Mesendoderm (in vitro differentiated cells): ENCODE data around the gene FRYL.

ENCODE experiments used
- DNase-seq: peaks from one replicate; pipeline ENCODE4 v3.0.0; 2013
- H2AK5ac ChIP-seq: 2 replicates; pipeline ENCODE4 v1.6.1; 2013; ENCODE audit warnings: low read length, inconsistent platforms
- H2BK120ac ChIP-seq: 2 replicates; pipeline ENCODE4 v1.6.1; 2013; ENCODE audit warnings: low read depth, mild to moderate bottlenecking, low read length, moderate library complexity, mixed read lengths
- H2BK15ac ChIP-seq: replicated peaks from 2 replicates; pipeline ENCODE4 v1.6.1; 2013; ENCODE audit warnings: low read depth, mild to moderate bottlenecking, moderate library complexity
- H2BK5ac ChIP-seq: 2 replicates; pipeline ENCODE4 v1.6.1; 2013; ENCODE audit warnings: low read length, inconsistent platforms
- H3K18ac ChIP-seq: 2 replicates; pipeline ENCODE4 v1.6.1; 2013; ENCODE audit warnings: mild to moderate bottlenecking, low read length, mixed read lengths
- H3K23ac ChIP-seq: one replicate; pipeline ENCODE4 v1.6.1; 2013; ENCODE audit warnings: low read length
- H3K27ac ChIP-seq: 2 replicates; pipeline ENCODE4 v1.5.1; 2013; ENCODE audit warnings: low read depth, mild to moderate bottlenecking, inconsistent platforms, low read length, moderate library complexity
- H3K27me3 ChIP-seq: 2 replicates; pipeline ENCODE4 v1.6.1; 2013; ENCODE audit warnings: low read length, control low read depth, mild to moderate bottlenecking, inconsistent platforms; ENCODE audit not compliant: insufficient read depth, poor library complexity
- H3K36me3 ChIP-seq: 2 replicates; pipeline ENCODE4 v1.6.1; 2013; ENCODE audit warnings: low read length, inconsistent platforms; ENCODE audit not compliant: control insufficient read depth, insufficient read depth
- H3K4ac ChIP-seq: one replicate; pipeline ENCODE4 v1.6.1; 2013; ENCODE audit warnings: low read depth, mild to moderate bottlenecking, low read length, moderate library complexity
- H3K4me1 ChIP-seq: 2 replicates; pipeline ENCODE4 v1.6.1; 2013; ENCODE audit warnings: low read depth, low read length, inconsistent platforms; ENCODE audit not compliant: control insufficient read depth
- H3K4me2 ChIP-seq: 2 replicates; pipeline ENCODE4 v1.6.1; 2013; ENCODE audit warnings: low read length
- H3K4me3 ChIP-seq: 2 replicates; pipeline ENCODE4 v1.5.1; 2013; ENCODE audit warnings: mild to moderate bottlenecking, low read length
- H3K56ac ChIP-seq: one replicate; pipeline ENCODE4 v1.6.1; 2013; ENCODE audit warnings: low read length
- H3K79me1 ChIP-seq: 2 replicates; pipeline ENCODE4 v1.6.1; 2013; ENCODE audit warnings: low read length, inconsistent platforms
- H3K79me2 ChIP-seq: 2 replicates; pipeline ENCODE4 v1.6.1; 2013; ENCODE audit warnings: mild to moderate bottlenecking, low read length; ENCODE audit not compliant: control insufficient read depth, insufficient read depth
- H3K9ac ChIP-seq: 2 replicates; pipeline ENCODE4 v1.6.1; 2013; ENCODE audit warnings: low read length, inconsistent platforms
- H4K5ac ChIP-seq: one replicate; pipeline ENCODE4 v1.6.1; 2013; ENCODE audit warnings: low read length
- H4K8ac ChIP-seq: one replicate; pipeline ENCODE4 v1.6.1; 2013; ENCODE audit warnings: low read depth, mild to moderate bottlenecking, control low read depth, low read length, moderate library complexity
- WGBS: extraction: QIAGEN DNeasy Blood & Tissue Kit; methylation state at CpG from one replicate; pipeline ENCODE4 v1.1.7; 2013; ENCODE audit warnings: low lambda C conversion rate, missing lambda C conversion rate; ENCODE audit not compliant: insufficient coverage; ENCODE audit errors: extremely low coverage; 5-methylcytosine and 5-hydroxymethylcytosine counted together

The FRYL gene

DNA sequence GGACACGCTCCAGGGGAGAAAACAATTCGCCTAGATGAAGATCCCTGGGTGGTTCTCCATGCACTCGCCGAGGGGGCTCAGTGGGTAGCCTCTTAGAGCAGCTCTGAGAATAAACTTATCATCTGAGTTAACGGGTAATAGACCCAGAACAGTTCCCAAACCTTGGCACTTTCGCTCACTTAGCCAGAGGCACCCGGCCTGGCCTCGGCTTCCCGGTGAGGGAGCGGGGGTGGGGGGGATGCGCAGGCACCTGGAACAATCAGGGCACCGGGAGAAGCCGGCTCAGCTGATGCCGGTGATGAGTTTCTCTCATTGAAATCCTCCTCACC lies 290.4 kb downstream of the FRYL start:
- no peaks in the 10 kb centered on the region for H3K4me1 ChIP-seq
- no peak overlapping the region for H3K56ac ChIP-seq
- peak overlapping the region; percentile 26 for H3K4me2 ChIP-seq
- no peak overlapping the region for H2BK5ac ChIP-seq
- no peak overlapping the region for H4K5ac ChIP-seq
- no peak overlapping the region for H3K4me3 ChIP-seq
- H3K79me1 ChIP-seq, result no peaks in the 10 kb centered on the region
- no peak overlapping the region for H4K8ac ChIP-seq
- H3K18ac ChIP-seq, result no peak overlapping the region
- no peaks in the 10 kb centered on the region for H3K79me2 ChIP-seq
- no peak overlapping the region for H2BK15ac ChIP-seq
- no CpG with 5 or more reads among the region's 14 CpGs for WGBS
- H3K9ac ChIP-seq, result no peak overlapping the region
- DNase-seq, result peak; percentile 6
- no peak overlapping the region for H2AK5ac ChIP-seq
- peaks cover 32% of the 10 kb centered on the region for H3K27me3 ChIP-seq
- H3K4ac ChIP-seq, result no peak overlapping the region
- no peak overlapping the region for H3K23ac ChIP-seq
- no peak overlapping the region for H2BK120ac ChIP-seq
- H3K36me3 ChIP-seq, result no peaks in the 10 kb centered on the region
- no peak overlapping the region for H3K27ac ChIP-seq

DNA sequence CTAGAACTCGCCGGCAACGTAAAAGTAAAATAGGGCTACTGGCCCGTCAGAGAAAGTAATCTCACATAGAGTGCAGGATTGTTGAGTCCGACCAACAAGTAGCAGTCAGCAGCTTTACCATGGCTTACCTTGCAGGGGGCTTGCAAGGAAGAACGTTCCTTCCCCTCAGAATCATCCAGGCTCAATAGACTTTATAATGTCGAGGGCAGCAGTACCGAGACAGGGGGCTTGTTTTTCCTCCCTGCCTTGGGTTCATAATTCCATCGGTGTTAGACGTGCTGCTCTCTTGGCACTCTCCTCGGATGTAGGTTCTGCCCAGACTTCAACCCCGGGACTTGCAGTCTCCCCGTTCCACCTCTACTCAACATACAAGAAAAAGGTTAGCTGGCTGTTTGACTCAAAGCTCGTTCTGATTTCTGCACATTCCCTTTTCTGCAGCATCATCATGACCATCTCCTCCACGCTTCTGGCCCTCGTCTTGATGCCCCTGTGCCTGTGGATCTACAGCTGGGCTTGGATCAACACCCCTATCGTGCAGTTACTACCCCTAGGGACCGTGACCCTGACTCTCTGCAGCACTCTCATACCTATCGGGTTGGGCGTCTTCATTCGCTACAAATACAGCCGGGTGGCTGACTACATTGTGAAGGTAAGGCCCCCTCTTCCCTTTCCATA lies 295.4 kb downstream of the FRYL start:
- Histone ChIP-seq H2BK120ac (no peak overlapping the region), H3K79me2 (no peaks in the 10 kb centered on the region), H3K4me2 (no peak overlapping the region), H3K4me1 (no peaks in the 10 kb centered on the region), H2BK15ac (no peak overlapping the region), H3K18ac (no peak overlapping the region), H3K56ac (no peak overlapping the region), H3K9ac (no peak overlapping the region), H2BK5ac (no peak overlapping the region), H2AK5ac (no peak overlapping the region), H4K8ac (no peak overlapping the region), H3K36me3 (no peaks in the 10 kb centered on the region), H3K4ac (no peak overlapping the region), H3K23ac (peak overlapping the region; percentile 51), H3K79me1 (no peaks in the 10 kb centered on the region), H4K5ac (no peak overlapping the region), H3K4me3 (no peak overlapping the region), H3K27ac (no peak overlapping the region), H3K27me3 (peaks cover 32% of the 10 kb centered on the region)
- peak; percentile 21 for DNase-seq
- WGBS, result no CpG with 5 or more reads among the region's 22 CpGs

- H2BK15ac ChIP-seq, result no peak overlapping the region
- peak overlapping the region; percentile 48 for H3K4me2 ChIP-seq
- H3K4me3 ChIP-seq, result no peak overlapping the region
- H4K8ac ChIP-seq, result no peak overlapping the region
- H3K27me3 ChIP-seq, result peaks cover 29% of the 10 kb centered on the region
- H2AK5ac ChIP-seq, result no peak overlapping the region
- H4K5ac ChIP-seq, result no peak overlapping the region
- H3K36me3 ChIP-seq, result no peaks in the 10 kb centered on the region
- H3K9ac ChIP-seq, result peak overlapping the region; percentile 9
- H3K56ac ChIP-seq, result peak overlapping the region; percentile 75
- H3K4ac ChIP-seq, result no peak overlapping the region
- H2BK120ac ChIP-seq, result no peak overlapping the region
- H3K27ac ChIP-seq, result no peak overlapping the region
- H2BK5ac ChIP-seq, result no peak overlapping the region
- no peaks in the 10 kb centered on the region for H3K4me1 ChIP-seq
- no peaks in the 10 kb centered on the region for H3K79me2 ChIP-seq
- no CpG with 5 or more reads among the region's 66 CpGs for WGBS
- peak; percentile 41 for DNase-seq
- no peak overlapping the region for H3K18ac ChIP-seq
- H3K23ac ChIP-seq, result peak overlapping the region; percentile 66
- no peaks in the 10 kb centered on the region for H3K79me1 ChIP-seq
These were observed 296.1 kb downstream of the FRYL start for GRCh38 chr4:48483777-48484493.

GRCh38 chr4:48483006-48483776 lies 296.9 kb downstream of the FRYL start, which contains the start of gene SLC10A4:
SLC10A4 (plus strand) TSS chr4:48483343; CDS start chr4:48483562, 219 bp downstream.
- no peak within 1 kb of the TSS for H3K18ac ChIP-seq
- no peak within 1 kb of the TSS for H3K27ac ChIP-seq
- H3K4ac ChIP-seq, result no peak within 1 kb of the TSS
- peak; percentile 56 for DNase-seq
- H3K79me2 ChIP-seq, result no peaks in the 10 kb centered on the region
- no CpG with 5 or more reads among the region's 85 CpGs for WGBS
- no peaks in the 10 kb centered on the region for H3K4me1 ChIP-seq
- H4K8ac ChIP-seq, result no peak within 1 kb of the TSS
- no peak within 1 kb of the TSS for H2AK5ac ChIP-seq
- no peaks in the 10 kb centered on the region for H3K36me3 ChIP-seq
- no peak within 1 kb of the TSS for H2BK5ac ChIP-seq
- peaks cover 25% of the 10 kb centered on the region for H3K27me3 ChIP-seq
- no peaks in the 10 kb centered on the region for H3K79me1 ChIP-seq
- no peak within 1 kb of the TSS for H2BK120ac ChIP-seq
- H3K9ac ChIP-seq, result peak within 1 kb of the TSS; percentile 44
- peak within 1 kb of the TSS; percentile 66 for H3K23ac ChIP-seq
- H3K56ac ChIP-seq, result peak within 1 kb of the TSS; percentile 75
- peak within 1 kb of the TSS; percentile 48 for H3K4me2 ChIP-seq
- H2BK15ac ChIP-seq, result no peak within 1 kb of the TSS
- no peak within 1 kb of the TSS for H4K5ac ChIP-seq
- H3K4me3 ChIP-seq, result no peak within 1 kb of the TSS

DNA sequence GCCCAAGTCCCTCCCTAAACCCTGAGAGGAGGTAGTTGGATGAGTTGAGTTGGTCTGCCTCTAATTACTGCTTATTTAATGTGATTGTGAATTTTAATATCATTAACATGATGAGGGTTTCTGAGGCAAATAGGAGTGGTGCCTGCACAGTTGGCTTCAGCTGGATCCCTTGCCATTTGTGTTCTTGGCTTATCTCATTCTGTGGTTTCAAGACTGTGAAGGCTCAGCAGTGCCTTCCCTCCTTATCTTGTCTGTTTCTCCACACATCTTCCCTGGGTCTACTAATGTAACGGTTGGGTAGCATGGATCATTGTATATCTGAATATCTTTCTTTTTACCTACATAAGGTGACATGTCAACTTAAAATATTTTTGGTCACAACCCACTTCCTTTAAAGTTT lies 298.5 kb downstream of the FRYL start:
- no peak overlapping the region for H2AK5ac ChIP-seq
- no peak overlapping the region for H3K23ac ChIP-seq
- no peak overlapping the region for H2BK5ac ChIP-seq
- H3K18ac ChIP-seq, result no peak overlapping the region
- no peak overlapping the region for H4K5ac ChIP-seq
- H2BK15ac ChIP-seq, result no peak overlapping the region
- no peak overlapping the region for H3K27ac ChIP-seq
- WGBS, result no CpG with 5 or more reads among the region's 1 CpG
- no peak overlapping the region for H3K9ac ChIP-seq
- peak; percentile 49 for DNase-seq
- H3K4me3 ChIP-seq, result no peak overlapping the region
- H3K79me2 ChIP-seq, result no peaks in the 10 kb centered on the region
- H3K4ac ChIP-seq, result no peak overlapping the region
- no peaks in the 10 kb centered on the region for H3K36me3 ChIP-seq
- H3K79me1 ChIP-seq, result no peaks in the 10 kb centered on the region
- H3K27me3 ChIP-seq, result peaks cover 25% of the 10 kb centered on the region
- H2BK120ac ChIP-seq, result no peak overlapping the region
- H3K56ac ChIP-seq, result no peak overlapping the region
- H4K8ac ChIP-seq, result no peak overlapping the region
- no peak overlapping the region for H3K4me2 ChIP-seq
- H3K4me1 ChIP-seq, result no peaks in the 10 kb centered on the region
